Stomach smooth muscle (tissue), 2 donors: ENCODE data around the gene FDXACB1.
A peak's percentile ranks its signal among the peaks of the same experiment; 100 is the strongest.

ENCODE experiments used
- H3K27ac ChIP-seq: one replicate; pipeline ENCODE4 v1.7.0; 2013; ENCODE audit warnings: mild to moderate bottlenecking, low read length, inconsistent platforms
- H3K27me3 ChIP-seq, 2 donors: one replicate each; pipeline ENCODE4 v1.7.0; 2013; ENCODE audit warnings: low read length in 2 of 2; ENCODE audit not compliant: insufficient read depth in 2 of 2, control insufficient read depth in 1 of 2
- H3K36me3 ChIP-seq, 2 donors: one replicate each; pipeline ENCODE4 v1.7.0; 2013; ENCODE audit warnings: low read length in 2 of 2; ENCODE audit not compliant: control insufficient read depth in 2 of 2, insufficient read depth in 2 of 2
- H3K4me1 ChIP-seq: one replicate; pipeline ENCODE4 v1.7.0; 2013; ENCODE audit warnings: low read length; ENCODE audit not compliant: control insufficient read depth, insufficient read depth
- H3K4me3 ChIP-seq, 2 donors: one replicate each; pipeline ENCODE4 v1.7.0; 2013; ENCODE audit warnings: low read length in 2 of 2
- H3K9ac ChIP-seq, 2 donors: one replicate each; pipeline ENCODE4 v1.7.0; 2013; ENCODE audit warnings: low read length in 2 of 2, mild to moderate bottlenecking in 1 of 2
- H3K9me3 ChIP-seq, 2 donors: one replicate each; pipeline ENCODE4 v1.7.0; 2013; ENCODE audit warnings: low read length in 2 of 2; ENCODE audit not compliant: control insufficient read depth in 2 of 2
- donor health status: healthy.
- donor health status: Pancreatic carcinoma.

The FDXACB1 gene

GRCh38 chr11:111917788-111918187 lies 38.8 kb upstream of the FDXACB1 start:
- H3K36me3 ChIP-seq = no peaks in the 10 kb centered on the region
- no peaks in the 10 kb centered on the region for H3K27me3 ChIP-seq
- no peaks in the 10 kb centered on the region for H3K9me3 ChIP-seq
- no peak overlapping the region for H3K9ac ChIP-seq
- H3K4me1 ChIP-seq = peaks cover 16% of the 10 kb centered on the region
- no peak overlapping the region for H3K4me3 ChIP-seq
- H3K27ac ChIP-seq = no peak overlapping the region

GRCh38 chr11:111917312-111917711 lies 38.3 kb upstream of the FDXACB1 start:
- no peak overlapping the region for H3K27ac ChIP-seq
- H3K9me3 ChIP-seq = no peaks in the 10 kb centered on the region
- H3K9ac ChIP-seq = no peak overlapping the region
- H3K4me1 ChIP-seq = peaks cover 11% of the 10 kb centered on the region
- H3K4me3 ChIP-seq = no peak overlapping the region
- no peaks in the 10 kb centered on the region for H3K27me3 ChIP-seq
- no peaks in the 10 kb centered on the region for H3K36me3 ChIP-seq

- Histone ChIP-seq H3K4me1 (peaks cover 14% of the 10 kb centered on the region), H3K9ac (no peak overlapping the region), H3K27ac (no peak overlapping the region)
These were observed 37.8 kb upstream of the FDXACB1 start for GRCh38 chr11:111916768-111917167.

DNA sequence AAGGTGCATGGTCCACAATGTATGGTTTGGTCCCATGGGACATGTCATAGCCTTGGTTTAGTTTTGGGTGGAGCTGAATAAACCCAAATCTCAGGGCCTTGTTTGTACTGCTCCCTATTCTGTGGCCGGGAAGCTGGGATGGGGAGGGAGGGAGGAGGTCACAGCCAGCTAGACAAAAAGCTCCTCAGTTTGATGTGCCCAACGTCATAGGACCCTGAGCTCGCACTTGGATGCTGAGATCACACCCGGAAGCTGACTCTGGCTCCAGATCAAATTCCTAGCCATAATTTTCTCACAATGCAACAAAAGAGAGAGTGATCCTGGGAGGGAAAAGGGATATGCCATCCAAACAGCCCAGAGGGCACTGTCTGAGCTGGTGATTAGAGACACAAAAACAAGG lies 35.0 kb upstream of the FDXACB1 start:
- peaks cover 1 to 2% of the 10 kb centered on the region in 2 donors for H3K36me3 ChIP-seq
- H3K27me3 ChIP-seq = no peaks in the 10 kb centered on the region
- peak overlapping the region; percentile 66 to 83 for H3K4me3 ChIP-seq
- no peaks in the 10 kb centered on the region for H3K9me3 ChIP-seq
- peak overlapping the region; percentile 86 to 93 for H3K9ac ChIP-seq
- peak overlapping the region; percentile 94 for H3K27ac ChIP-seq
- peaks cover 40% of the 10 kb centered on the region for H3K4me1 ChIP-seq

More at GRCh38 chr11:111916768-111917167, 37.8 kb upstream of the FDXACB1 start:
- Histone ChIP-seq H3K4me3 (no peak overlapping the region), H3K36me3 (no peaks in the 10 kb centered on the region), H3K27me3 (no peaks in the 10 kb centered on the region), H3K9me3 (no peaks in the 10 kb centered on the region)

DNA sequence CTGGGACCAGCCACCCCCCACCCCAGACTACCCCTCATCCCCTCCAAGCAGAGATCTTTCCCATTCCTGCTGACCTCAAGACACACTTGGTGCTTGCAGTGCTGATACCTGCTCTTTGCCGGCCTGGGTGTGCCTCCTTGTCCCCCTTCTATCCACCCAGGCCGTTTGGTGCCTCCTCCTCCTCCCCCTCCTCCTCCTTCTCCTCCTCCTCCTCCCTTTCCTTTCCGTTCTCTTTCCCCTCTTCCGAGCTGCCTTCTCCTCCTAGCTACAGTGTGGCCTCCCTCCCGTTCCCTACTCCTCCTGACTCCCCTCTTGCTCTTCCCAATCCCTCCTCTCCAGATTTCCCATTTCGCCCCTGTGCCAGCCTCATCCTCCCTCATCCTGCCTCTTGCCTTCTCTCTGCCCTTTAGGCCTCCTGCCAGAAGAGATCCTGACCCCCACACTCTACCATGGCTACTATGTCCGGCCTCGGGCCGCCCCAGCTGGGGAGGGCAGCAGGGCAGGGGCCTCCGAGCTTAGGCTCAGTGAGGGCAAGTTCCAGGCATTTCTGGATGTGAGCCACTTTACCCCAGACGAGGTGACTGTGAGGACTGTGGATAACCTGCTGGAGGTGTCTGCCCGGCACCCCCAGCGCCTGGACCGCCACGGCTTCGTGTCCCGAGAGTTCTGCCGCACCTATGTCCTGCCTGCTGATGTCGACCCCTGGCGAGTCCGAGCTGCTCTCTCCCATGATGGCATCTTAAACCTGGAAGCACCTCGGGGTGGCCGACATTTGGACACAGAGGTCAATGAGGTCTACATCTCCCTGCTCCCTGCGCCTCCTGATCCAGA lies 34.3 kb upstream of the FDXACB1 start:
- Histone ChIP-seq H3K36me3 (peaks cover 2 to 10% of the 10 kb centered on the region in 2 donors), H3K4me1 (peaks cover 43% of the 10 kb centered on the region), H3K27ac (peak overlapping the region; percentile 94), H3K4me3 (peak overlapping the region; percentile 66 to 83), H3K9ac (peak overlapping the region; percentile 86 to 93), H3K9me3 (no peaks in the 10 kb centered on the region), H3K27me3 (no peaks in the 10 kb centered on the region)

- peak within 1 kb of the TSS; percentile 94 for H3K27ac ChIP-seq
- H3K27me3 ChIP-seq = no peaks in the 10 kb centered on the region
- H3K4me3 ChIP-seq = peak within 1 kb of the TSS; percentile 81 to 83
- H3K4me1 ChIP-seq = peaks cover 43% of the 10 kb centered on the region
- peaks cover 2 to 14% of the 10 kb centered on the region in 2 donors for H3K36me3 ChIP-seq
- H3K9ac ChIP-seq = peak within 1 kb of the TSS; percentile 86 to 93
- no peaks in the 10 kb centered on the region for H3K9me3 ChIP-seq
These were observed 33.6 kb upstream of the FDXACB1 start, which contains the start of gene HSPB2 for GRCh38 chr11:111912535-111912934. Gene HSPB2 (plus strand): TSS chr11:111912734. CDS start chr11:111912830, 96 bp downstream.

DNA sequence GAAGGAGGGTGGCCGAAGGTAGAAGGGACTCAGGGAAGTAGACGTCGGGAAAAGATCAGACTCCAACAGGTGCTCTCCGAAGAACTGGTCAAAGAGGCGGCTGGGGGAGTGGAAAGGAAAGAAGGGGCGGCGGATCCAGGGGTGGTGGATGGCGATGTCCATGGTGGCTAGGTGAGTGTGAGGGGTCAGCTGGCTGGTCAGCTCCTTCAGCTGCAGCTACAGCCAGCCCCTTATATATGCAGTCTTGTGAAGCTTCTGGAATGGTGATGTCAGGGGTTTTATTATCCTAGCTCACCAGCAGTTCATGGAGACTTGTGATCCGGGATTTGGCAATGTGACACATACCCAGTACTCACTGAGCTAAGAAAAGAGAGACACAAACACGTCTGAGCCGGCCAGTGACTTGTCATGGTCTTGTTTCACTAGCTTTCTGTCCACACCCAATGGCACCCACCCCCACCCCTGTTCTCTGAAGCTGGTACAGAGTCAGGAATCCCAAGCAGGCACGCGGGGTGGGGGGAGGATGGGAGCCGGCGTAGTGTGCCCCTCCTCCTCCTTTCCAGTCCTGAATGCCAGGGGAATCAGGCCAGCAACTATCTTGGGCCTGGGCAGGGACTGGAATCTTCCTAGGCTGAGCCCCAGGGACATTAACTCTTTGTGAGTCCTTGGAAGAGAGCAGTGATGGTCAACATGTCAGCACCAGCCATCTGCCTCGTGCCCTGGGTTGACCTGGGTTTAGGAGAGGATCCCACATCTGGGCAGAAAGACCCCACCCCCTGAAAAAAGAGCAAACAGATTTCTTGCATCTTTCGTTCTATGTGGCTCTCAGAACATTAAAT lies 32.8 kb upstream of the FDXACB1 start, which contains the start of gene CRYAB:
Gene CRYAB, minus strand, starts transcription at position 208 of the 839 bp plus-strand sequence. Its CDS starts 46 bp downstream, at position 162.
- peaks cover 2 to 14% of the 10 kb centered on the region in 2 donors for H3K36me3 ChIP-seq
- no peaks in the 10 kb centered on the region for H3K9me3 ChIP-seq
- peaks cover 43% of the 10 kb centered on the region for H3K4me1 ChIP-seq
- H3K9ac ChIP-seq = peak within 1 kb of the TSS; percentile 86 to 89
- peak within 1 kb of the TSS; percentile 81 to 83 for H3K4me3 ChIP-seq
- no peaks in the 10 kb centered on the region for H3K27me3 ChIP-seq
- H3K27ac ChIP-seq = peak within 1 kb of the TSS; percentile 94

DNA sequence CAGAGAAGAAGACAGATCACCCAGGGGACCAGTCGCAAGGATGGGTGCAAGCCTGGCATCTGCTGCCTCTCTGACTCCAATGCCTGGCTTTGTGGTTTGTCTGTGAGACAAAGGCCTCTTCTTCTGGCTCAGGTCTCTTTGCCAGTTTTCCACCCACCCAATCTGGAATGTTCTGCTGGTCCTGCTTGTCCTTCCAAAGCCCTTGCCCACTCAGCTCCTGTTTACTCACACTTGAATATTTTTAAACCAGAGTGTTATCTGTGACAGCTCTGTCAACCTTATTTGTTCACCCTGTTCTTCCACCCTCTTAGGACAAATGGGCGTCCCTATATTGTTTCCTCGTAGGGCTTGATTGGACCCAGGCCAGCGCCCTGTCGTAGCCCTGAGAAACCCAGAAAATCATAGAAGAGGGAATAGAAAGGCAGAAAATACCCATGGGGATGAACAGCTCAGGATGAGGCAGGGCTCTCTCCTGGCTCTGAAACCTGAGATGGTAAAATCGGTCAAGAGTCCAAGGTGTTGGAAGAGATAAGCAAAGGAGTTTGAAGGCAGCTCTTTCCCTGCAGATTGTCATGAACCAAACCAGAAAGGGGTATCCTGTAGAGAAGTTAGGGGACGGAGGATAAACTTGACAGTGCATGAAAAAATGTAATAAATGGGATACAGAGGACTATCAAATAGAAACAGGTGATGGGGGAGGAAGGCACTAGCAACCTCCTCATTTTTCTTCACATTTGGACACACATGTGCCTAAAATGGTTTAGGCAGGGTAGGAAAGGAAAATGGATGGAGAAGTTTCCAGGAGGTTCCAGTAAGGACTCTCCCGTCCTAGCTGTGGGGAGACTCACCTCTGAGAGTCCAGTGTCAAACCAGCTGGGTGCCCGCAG lies 32.0 kb upstream of the FDXACB1 start:
- Histone ChIP-seq H3K4me1 (peaks cover 43% of the 10 kb centered on the region), H3K9me3 (no peaks in the 10 kb centered on the region), H3K9ac (peak overlapping the region; percentile 86 to 89), H3K27me3 (no peaks in the 10 kb centered on the region), H3K4me3 (peak overlapping the region; percentile 81 to 83), H3K27ac (peak overlapping the region; percentile 94), H3K36me3 (peaks cover 2 to 14% of the 10 kb centered on the region in 2 donors)

DNA sequence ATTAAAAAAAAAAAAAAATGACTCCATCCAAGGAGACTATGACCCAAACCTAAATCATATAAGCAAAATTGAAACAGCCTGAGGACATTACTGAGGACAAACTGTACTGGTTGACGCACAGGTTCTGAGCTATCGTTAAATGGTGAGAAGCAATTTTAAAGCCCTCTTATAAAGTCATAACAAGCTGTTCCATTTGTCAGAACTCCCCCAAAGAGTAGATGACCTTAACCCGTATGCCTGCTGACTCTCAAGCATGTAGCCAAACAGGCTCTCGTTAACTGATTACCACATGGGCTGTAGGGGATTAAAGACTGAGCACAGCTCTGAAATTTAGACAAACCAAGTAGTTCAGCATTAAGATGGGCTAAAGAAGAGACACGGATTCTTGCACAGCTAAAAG lies 30.4 kb upstream of the FDXACB1 start:
- Histone ChIP-seq H3K27ac (peak overlapping the region; percentile 94), H3K4me1 (peaks cover 43% of the 10 kb centered on the region), H3K27me3 (no peaks in the 10 kb centered on the region), H3K9ac (peak overlapping the region; percentile 86 to 89), H3K9me3 (no peaks in the 10 kb centered on the region), H3K4me3 (peak overlapping the region in 1 of 2 donors; percentile 83), H3K36me3 (peaks cover 2 to 14% of the 10 kb centered on the region in 2 donors)
